GM21737 (cell line): ENCODE measurements around the gene IRF2.
"Not testable (repeated sequence)": the region's sequence is repeated elsewhere in the genome, so short reads cannot be mapped to it uniquely, and the experiment has no call there.

ENCODE experiments used
- ATAC-seq: cut with Tn5 transposase; IDR thresholded peaks from one replicate; pipeline ENCODE4 v1.9.1; 2021; ENCODE audit warnings: mild to moderate bottlenecking, moderate library complexity; ENCODE audit not compliant: unreplicated experiment

Gene IRF2

DNA sequence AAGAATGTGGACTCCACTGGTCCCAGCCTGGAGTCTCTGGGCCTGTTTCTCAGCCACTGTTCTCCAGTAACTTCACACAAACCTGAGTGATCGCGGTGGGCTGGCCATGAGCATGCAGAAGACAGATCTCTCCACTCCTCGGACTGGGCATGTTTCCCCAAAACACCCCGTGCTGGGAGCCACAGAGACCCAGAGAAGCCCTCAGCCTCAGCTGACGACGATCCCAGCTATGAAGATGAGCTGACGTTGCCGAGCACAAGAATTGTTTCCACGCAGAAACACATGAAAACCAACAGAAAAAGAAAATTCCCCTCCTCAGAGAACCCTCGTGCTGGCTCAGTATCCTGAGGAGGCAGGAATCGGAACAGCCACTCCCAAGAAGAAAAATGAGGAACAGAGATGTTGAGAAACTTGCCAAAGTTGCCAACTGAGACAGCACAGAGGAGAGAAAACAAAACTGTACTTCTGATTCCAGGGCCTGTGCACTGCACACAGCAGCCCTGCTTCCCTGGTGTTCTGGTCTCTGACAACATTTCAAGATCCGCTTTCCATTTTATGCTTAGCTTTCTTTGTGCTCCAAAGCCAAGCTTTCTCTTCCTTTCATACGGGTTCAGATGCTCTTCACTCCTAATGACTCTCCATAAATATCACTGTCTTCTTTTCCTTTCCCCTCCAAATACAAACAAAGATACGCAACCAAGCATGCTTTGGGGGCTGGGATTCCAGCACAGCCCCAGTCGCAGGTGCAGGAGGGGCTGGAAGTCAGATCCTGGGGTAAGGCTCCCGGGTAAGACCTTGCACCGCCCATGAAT, 81.4 kb downstream of the IRF2 start:
- no peak for ATAC-seq

DNA sequence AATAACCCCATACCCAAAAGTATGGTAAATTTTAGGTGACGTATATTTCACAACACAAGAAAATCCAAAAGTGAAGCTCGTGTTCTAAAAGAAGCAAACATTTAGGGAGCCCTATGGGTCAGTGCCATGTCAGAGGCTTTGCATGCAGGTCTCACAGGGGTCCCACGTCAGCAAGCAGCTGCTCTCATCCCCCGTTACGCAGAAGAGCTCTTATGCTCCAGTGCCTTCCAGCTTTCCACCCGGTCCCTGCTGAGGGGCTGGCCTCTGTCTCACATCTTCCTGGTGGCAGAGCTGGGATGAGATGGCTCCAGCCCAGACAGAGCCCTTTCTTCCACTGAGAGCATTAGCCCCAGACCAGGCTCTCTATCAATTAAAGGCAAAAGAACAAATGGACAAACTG, 82.0 kb downstream of the IRF2 start:
- no peak for ATAC-seq

DNA sequence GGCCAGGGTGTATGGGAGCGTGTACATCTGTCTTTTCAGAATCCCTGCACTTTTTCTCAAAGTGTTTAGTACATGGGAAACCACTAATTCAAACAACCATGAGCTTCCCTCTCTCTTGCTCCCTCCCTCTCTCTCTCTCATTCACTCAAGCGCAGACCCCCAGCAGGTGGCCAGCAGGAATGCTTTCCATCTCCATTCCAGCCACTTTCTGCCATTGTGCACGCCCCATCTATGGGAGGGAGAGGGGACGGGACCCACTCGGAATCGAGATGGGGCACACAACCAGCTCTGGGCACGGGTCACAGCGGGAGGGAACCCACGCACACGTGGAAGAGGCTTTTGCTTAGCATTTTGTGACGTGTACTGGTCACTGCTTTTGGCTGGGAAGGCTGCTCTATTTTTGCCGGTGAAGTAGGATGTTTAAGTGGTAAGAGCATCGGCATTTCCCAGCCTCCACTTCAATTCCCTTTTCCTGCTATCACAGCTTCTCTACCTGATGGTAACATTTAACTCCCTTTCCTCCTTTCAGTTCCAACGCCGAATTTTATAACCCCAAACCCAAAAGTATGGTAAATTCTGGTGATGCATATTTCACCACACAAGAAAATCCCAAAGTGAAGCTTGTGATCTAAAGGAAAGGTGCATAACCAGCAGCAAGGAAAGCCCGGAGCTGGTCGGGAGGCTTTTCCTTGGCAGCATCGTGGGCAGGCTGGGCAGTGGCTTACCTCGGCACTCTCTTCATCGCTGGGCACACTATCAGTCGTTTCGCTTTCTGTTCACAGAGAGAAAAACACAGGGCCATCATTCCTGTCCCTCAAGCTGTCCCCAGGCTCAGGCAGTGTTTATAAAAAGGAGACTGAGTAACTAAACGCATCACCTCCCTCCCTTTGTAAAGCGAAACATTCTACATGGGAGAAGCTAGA, 84.1 kb downstream of the IRF2 start:
- no peak for ATAC-seq

DNA sequence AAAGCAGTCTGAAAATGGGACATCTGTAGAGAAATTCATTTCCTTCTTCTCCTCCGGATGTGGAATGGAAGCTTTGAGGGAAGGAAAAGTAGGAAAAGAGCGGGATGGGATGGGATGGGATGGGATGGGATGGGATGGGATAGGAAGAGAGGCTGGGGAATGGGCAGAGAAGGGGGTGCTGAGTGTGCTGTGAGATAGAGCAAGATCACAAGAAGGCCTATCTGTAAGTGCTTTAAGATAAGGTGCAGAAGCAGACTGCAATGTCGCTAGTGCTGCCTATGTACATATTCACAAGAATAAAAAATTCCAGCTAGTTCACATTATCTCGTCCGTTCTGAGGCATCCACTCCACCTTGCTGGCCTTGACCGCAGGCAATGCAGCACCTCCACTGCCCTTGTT, 86.2 kb downstream of the IRF2 start:
- ATAC-seq: no peak

DNA sequence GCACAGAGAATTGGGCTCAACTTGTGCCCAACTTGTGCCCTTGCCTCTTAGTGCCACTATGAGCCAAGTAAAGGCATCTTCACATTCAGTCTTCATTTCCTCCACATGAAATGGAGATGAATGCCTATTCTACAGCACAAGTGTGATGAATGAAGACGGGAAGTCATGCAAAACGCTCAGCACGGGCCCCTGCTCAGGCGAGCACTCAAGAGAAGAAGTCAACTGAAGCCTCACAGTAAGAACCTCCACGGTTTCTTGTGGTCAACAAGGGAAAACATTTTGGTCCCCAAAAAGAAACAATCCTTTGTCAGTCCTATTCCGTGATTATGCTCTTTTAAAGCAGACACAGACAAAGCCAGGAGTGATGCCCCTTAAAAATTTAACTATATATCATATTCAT, 87.0 kb downstream of the IRF2 start:
- ATAC-seq: no peak

DNA sequence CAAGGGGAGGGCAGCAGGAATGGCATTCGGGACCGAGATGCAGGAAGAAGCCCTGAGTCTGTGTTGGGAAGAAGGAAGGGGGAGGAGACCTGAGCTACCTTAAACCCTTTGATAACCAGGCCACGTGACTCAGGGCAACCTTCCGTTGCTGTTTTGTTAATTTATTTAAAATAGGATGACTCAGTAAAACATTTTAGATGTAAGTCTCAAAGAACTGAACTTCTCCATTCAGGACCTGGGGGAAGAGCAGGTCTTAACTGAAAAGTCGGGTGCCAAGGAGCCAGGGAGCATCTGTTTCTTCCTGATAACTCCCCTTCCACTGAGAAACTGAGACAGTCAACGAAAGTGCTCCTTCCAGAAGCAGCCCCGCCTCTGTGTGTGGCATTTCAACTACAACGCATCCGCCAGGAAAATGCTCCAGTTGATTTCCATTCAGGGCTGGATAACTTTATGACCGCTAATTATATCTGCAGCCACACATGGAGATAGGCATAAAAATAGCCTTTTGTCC, 88.0 kb downstream of the IRF2 start:
- no peak for ATAC-seq

- no peak for ATAC-seq
These were observed 88.6 kb downstream of the IRF2 start for GRCh38 chr4:184385705-184386141.

DNA sequence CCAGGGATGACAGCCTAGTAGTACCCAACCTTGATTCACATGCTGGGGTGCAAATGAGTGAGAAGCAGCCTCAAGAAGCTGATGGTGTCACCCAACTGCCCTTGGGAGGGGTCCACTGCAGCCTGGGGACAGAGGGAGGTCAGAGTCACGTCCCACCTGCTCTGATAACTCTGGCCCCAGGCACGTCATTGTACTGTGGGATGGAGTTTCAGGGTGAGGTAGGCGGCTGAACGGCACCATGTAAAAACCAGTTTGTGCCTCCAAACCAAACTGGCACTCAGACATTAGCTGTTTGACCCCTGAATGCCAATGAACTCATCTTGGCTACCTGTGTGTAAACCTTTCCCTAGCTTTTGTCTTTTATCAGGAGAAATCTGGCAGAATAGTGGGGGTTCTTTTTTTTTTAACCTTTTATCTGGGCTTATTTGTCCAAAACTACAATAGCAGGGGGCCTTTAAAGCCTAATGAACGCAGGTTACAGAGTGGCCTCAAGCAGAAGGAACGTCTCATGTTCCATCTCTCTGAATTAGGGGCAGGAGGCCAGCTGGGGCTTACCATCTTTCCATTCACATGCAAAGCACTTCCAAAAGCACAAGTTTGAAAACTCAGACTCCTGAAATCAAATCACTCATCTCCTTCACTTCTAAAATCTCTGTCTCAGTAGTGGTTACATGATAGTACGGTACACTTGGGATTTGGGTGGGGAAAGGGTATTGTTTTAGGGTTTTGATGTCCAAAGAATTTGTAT, 89.4 kb downstream of the IRF2 start:
- peak; percentile 29 for ATAC-seq

GRCh38 chr4:184384056-184384809, 90.1 kb downstream of the IRF2 start:
- peak; percentile 72 for ATAC-seq

- no peak for ATAC-seq
These were observed 90.8 kb downstream of the IRF2 start for GRCh38 chr4:184383497-184384055.

DNA sequence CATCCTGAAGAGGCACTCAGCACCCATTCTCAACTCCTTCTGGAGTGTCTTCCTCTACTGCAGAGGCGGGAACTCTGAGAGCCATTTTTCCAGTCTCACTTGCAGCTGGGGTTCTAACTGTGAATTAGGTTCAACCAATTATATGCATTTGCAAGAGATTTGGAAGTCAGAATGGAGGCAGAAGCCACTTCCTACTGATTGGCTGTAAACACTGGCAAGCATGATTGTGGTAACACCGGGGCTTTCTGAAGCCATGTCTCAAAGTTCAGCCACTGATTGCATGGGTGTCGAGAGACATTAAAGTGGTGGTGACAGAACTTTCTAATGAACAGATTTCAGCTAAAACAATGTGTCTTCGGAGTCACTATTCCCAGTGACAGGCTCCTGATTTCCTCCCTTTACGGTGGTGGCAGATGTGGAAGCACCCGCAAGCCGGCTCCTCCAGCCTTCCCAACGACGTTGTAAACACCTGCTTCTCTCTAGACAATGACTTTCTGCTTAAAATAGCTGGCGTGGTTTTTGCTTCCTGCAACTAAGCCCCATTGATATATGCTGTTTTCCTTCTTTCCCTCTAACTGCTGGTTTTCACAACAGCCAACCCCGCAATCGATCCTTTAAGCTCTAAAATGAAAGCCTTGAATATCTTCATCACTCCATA, 92.0 kb downstream of the IRF2 start:
- no peak for ATAC-seq

DNA sequence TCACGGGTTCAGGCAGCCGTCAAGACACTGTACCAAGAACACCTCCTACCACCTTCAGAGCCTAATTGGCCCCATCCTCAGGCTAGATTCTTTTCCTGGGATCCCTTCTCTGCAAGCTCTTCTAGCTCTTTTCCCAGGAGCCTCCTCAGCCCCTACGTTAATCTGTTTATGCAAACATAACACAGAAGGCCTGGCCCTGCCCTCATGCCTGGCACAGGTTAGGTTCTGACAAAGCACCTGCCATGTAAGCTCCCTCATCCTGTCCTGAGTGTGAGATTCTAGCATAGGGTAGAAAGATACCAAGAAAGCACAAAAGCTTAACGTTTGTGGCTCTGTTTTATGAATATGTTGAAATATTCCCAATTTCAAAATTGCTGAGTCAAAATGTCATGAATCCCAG, 93.6 kb downstream of the IRF2 start:
- no peak for ATAC-seq

DNA sequence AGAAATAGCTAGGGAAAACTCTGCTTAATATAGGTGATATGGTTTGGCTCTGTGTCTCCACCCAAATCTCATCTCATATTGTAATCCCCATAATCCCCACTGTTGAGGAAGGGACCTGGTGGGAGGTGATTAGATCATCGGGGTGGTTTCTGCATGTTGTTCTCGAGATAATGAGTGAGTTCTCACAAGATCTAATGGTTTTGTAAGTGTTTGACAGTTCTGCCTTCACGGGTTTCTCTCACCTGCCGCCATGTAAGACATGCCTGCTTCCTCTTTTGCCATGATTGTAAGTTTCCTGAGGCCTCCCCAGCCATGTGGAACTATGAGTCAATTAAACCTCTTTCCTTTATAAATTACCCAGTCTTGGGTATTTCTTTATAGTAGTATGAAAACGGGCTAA, 94.1 kb downstream of the IRF2 start:
- not testable (repeated sequence) for ATAC-seq

DNA sequence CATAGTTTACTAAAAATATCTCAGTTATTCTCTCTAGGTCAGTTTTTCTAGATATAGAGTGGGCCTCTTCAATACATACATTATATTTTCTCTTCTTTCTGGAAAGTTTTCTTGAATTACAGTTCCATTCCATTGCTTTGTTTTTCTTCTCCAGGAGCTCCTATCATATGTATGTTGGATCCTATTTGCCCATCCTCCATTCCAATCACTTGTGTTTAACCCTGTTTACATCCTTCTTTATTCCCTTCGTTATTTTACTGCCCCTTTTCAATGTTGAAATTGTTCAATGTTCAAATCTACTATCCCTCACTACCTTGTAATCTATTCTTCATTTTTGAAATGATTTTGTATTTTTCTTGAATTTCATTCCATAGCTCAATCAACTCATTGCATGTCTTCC, 97.4 kb downstream of the IRF2 start:
- no peak for ATAC-seq

DNA sequence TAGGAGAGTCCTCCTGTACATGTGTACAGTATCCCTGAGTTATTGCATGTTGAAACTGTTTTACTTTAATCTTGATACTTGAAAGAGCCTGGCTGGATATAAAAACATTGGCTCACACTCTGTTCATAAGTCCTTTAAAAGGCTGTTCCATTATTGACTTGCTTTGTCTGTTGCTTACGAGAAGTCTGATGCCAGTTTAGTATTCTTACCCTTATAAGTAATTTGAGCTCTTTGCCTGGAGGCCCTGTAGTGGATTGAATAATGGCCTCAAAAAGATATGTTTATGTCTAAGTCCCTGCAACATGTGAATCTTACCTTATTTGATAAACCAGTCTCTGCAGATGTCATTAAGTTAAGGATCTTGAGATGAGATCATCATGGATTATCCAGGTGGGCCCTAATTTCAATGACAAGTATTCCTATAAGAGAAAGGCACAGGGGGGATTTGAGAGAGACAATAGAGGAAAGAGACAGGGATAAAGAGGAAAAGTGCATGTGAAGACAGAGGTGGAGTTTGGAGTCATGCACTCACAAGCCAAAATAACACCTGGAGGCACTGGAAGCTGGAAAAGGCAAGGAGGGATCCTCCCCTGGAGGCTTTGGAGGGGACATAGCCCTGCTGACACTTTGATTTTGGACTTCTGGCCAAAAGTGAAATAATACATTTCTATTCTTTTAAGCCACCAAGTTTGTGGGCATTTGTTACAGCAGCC, 98.1 kb downstream of the IRF2 start:
- no peak for ATAC-seq

- ATAC-seq: not testable (repeated sequence)
These were observed 98.7 kb downstream of the IRF2 start for GRCh38 chr4:184375623-184376022.

DNA sequence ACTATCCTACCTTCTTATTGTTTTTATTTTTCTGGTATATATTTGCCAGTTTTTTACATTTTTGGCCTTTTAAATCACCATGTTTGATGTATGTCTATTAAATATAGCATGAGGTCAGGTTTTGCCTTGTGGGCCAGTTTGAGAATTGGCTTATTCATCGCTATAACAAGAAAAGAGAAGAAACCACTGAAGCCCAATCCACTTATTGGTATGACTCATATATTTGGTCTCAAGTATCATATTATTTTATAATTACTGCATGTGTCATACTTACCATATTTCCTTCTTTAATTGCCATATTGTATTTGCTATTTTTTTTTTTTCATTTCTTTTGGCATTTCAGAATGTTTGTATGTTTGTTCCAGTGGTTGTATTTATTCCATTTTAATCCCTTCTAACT, 99.3 kb downstream of the IRF2 start:
- no peak for ATAC-seq

DNA sequence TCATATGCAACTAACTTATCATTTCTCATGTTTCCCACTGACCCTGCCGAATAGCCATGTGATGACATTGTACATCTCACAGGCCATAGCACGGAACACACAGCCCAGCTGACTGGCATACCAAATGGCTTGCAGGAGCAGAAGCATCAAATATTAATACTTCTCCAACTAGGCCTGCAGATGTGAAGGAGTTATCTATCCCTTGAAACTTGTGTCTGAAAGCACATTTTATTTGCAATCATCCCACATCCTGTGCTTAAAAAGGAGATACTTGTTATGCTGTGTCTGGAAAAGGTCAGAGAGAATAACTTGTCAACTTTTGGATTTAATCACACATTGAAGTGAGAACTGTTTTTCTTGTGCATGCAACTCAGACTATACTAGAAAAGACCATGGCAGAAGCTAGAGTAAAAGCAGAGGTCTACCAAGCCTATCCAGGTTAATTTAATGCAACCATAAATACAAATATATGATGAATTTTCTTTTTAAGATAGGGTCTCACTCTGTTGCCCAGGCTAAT, 100.4 kb downstream of the IRF2 start:
- no peak for ATAC-seq

DNA sequence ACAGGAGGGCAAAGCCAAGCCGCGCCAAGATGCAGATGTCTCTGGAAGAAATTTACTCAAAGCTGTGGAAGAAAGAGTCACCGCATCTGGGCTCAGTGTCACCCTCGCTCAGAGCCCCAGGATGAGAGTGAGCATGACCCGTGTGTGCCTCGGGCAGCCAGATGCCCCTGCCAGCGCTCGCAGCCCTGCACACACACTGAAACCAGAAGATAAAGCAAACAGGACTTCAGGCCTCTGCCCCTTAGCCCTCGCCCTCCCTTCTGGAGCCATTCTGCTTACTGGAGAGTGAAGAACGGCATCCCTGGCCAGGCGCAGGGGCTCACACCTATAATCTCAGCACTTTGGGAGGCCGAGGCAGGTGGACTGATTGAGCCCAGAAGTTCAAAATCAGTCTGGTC, 103.0 kb downstream of the IRF2 start:
- no peak for ATAC-seq
